Measurements from ENCODE around the gene TPBG. TPM values are rescaled to one million over a fixed set of nuclear protein-coding genes. Genes with fewer than 3 reads are reported as not detected.
A peak's percentile ranks its signal among the peaks of the same experiment; 100 is the strongest.

TPBG gene
- total RNA-seq, 1 donor = 47.5 TPM

- no peak for TF ChIP-seq CTCF (IDR thresholded peaks at IDR 0.05; ENCODE audit: insufficient read depth, low read depth, low read length)
- no peak for DNase-seq (ENCODE audit: low read depth)
- no peak overlapping the region for H3K4me3 ChIP-seq (ENCODE audit: low read depth, low read length)
Measured at GRCh38 chr6:82337688-82338257, 25.8 kb upstream of the TPBG start.

- DNase-seq (ENCODE audit: low read depth) = no peak
- no peak overlapping the region for H3K4me3 ChIP-seq (ENCODE audit: low read depth, low read length)
- peak; percentile 17 for TF ChIP-seq CTCF (IDR thresholded peaks at IDR 0.05; ENCODE audit: insufficient read depth, low read depth, low read length)
Measured at GRCh38 chr6:82348130-82348529, 15.5 kb upstream of the TPBG start.

GRCh38 chr6:82353848-82354247 lies 9.8 kb upstream of the TPBG start:
- H3K4me3 ChIP-seq (ENCODE audit: low read depth, low read length) = no peak overlapping the region
- no peak for TF ChIP-seq CTCF (IDR thresholded peaks at IDR 0.05; ENCODE audit: insufficient read depth, low read depth, low read length)
- DNase-seq (ENCODE audit: low read depth) = no peak

- H3K4me3 ChIP-seq (ENCODE audit: low read depth, low read length) = no peak overlapping the region
- no peak for TF ChIP-seq CTCF (IDR thresholded peaks at IDR 0.05; ENCODE audit: insufficient read depth, low read depth, low read length)
- DNase-seq (ENCODE audit: low read depth) = no peak
Measured at GRCh38 chr6:82360552-82360951, 3.1 kb upstream of the TPBG start.

GRCh38 chr6:82361631-82362030 lies 2.0 kb upstream of the TPBG start:
- H3K4me3 ChIP-seq (ENCODE audit: low read depth, low read length) = no peak overlapping the region
- TF ChIP-seq CTCF (IDR thresholded peaks at IDR 0.05; ENCODE audit: insufficient read depth, low read depth, low read length) = no peak
- no peak for DNase-seq (ENCODE audit: low read depth)

- DNase-seq (ENCODE audit: low read depth) = no peak
- H3K4me3 ChIP-seq (ENCODE audit: low read depth, low read length) = peak overlapping the region; percentile 88
- no peak for TF ChIP-seq CTCF (IDR thresholded peaks at IDR 0.05; ENCODE audit: insufficient read depth, low read depth, low read length)
Measured at GRCh38 chr6:82362144-82362543, 1.5 kb upstream of the TPBG start.

GRCh38 chr6:82362878-82363427 lies 664 bp upstream of the TPBG start:
- H3K4me3 ChIP-seq (ENCODE audit: low read depth, low read length) = peak overlapping the region; percentile 88
- DNase-seq (ENCODE audit: low read depth) = peak; percentile 76
- no peak for TF ChIP-seq CTCF (IDR thresholded peaks at IDR 0.05; ENCODE audit: insufficient read depth, low read depth, low read length)

All from fibroblast of villous mesenchyme (primary cell).